Stimulated activated naive B cell treated with anti-CD40 and anti-IgM and Interleukin-4, amounts not matched to agents 10 μg/mL and 1 μg/mL and 100 μg/mL, for 72 hours (primary cell): ENCODE results near the gene CD68.

Source experiments
- ATAC-seq, 2 donors: fragments of 150-1000 bp; cut with Tn5 transposase; replicated peaks; 2 replicates each; pipeline ENCODE4 v1.10.0; 2021; ENCODE audit warnings: moderate library complexity in 1 of 2
- DNase-seq: peaks from one replicate; pipeline ENCODE4 v3.0.0; 2021
- H3K27ac Mint-ChIP-seq: one replicate; pipeline ENCODE4 v1.8.0; 2022; ENCODE audit warnings: mild to moderate bottlenecking, mixed read lengths
- H3K27me3 Mint-ChIP-seq, 2 donors: one replicate each; pipeline ENCODE4 v1.8.0; 2022; ENCODE audit warnings: mixed read lengths in 2 of 2
- H3K36me3 Mint-ChIP-seq, 2 donors: one replicate each; pipeline ENCODE4 v1.8.0; 2022; ENCODE audit warnings: mixed read lengths in 2 of 2, mild to moderate bottlenecking in 1 of 2
- H3K4me1 Mint-ChIP-seq, 2 donors: one replicate each; pipeline ENCODE4 v1.8.0; 2022; ENCODE audit warnings: mixed read lengths in 2 of 2, mild to moderate bottlenecking in 1 of 2
- H3K4me3 Mint-ChIP-seq, 2 donors: one replicate each; pipeline ENCODE4 v1.8.0; 2022; ENCODE audit warnings: mild to moderate bottlenecking in 2 of 2, mixed read lengths in 2 of 2, moderate library complexity in 1 of 2
- H3K9me3 Mint-ChIP-seq, 2 donors: one replicate each; pipeline ENCODE4 v1.8.0; 2022; ENCODE audit warnings: mixed read lengths in 2 of 2, mild to moderate bottlenecking in 1 of 2

CD68 gene

GRCh38 chr17:7569571-7569970, 9.9 kb upstream of the CD68 start:
- Mint-ChIP-seq H3K9me3 (peaks cover 1 to 3% of the 10 kb centered on the region in 2 donors), H3K4me3 (no peak overlapping the region), H3K27ac (no peak overlapping the region), H3K36me3 (peaks cover 69 to 81% of the 10 kb centered on the region in 2 donors), H3K4me1 (peaks cover 15 to 51% of the 10 kb centered on the region in 2 donors), H3K27me3 (peaks cover 5 to 7% of the 10 kb centered on the region in 2 donors)
- ATAC-seq (no peak), DNase-seq (no peak)

GRCh38 chr17:7570351-7570750, 9.1 kb upstream of the CD68 start:
- ATAC-seq, result no peak
- H3K27me3 Mint-ChIP-seq, result peaks cover 5 to 7% of the 10 kb centered on the region in 2 donors
- DNase-seq, result no peak
- H3K36me3 Mint-ChIP-seq, result peaks cover 70 to 84% of the 10 kb centered on the region in 2 donors
- peak overlapping the region; percentile 32 for H3K27ac Mint-ChIP-seq
- H3K4me3 Mint-ChIP-seq, result peak overlapping the region in 1 of 2 donors; percentile 70
- H3K9me3 Mint-ChIP-seq, result peaks cover 1 to 3% of the 10 kb centered on the region in 2 donors
- peaks cover 16 to 57% of the 10 kb centered on the region in 2 donors for H3K4me1 Mint-ChIP-seq

- H3K4me3 Mint-ChIP-seq, result peak overlapping the region; percentile 98 to 99
- H3K4me1 Mint-ChIP-seq, result peaks cover 24 to 75% of the 10 kb centered on the region in 2 donors
- DNase-seq (no peak), ATAC-seq (no peak)
- peaks cover 73 to 90% of the 10 kb centered on the region in 2 donors for H3K36me3 Mint-ChIP-seq
- peaks cover 1 to 3% of the 10 kb centered on the region in 2 donors for H3K9me3 Mint-ChIP-seq
- peaks cover 5 to 7% of the 10 kb centered on the region in 2 donors for H3K27me3 Mint-ChIP-seq
- peak overlapping the region; percentile 100 for H3K27ac Mint-ChIP-seq
Measured at GRCh38 chr17:7572338-7572587, 7.2 kb upstream of the CD68 start.

GRCh38 chr17:7572588-7573323, 6.7 kb upstream of the CD68 start:
- Mint-ChIP-seq H3K4me1 (peaks cover 28 to 75% of the 10 kb centered on the region in 2 donors), H3K27me3 (peaks cover 5 to 7% of the 10 kb centered on the region in 2 donors), H3K36me3 (peaks cover 73 to 89% of the 10 kb centered on the region in 2 donors), H3K9me3 (peaks cover 1 to 3% of the 10 kb centered on the region in 2 donors), H3K4me3 (peak overlapping the region; percentile 98 to 99), H3K27ac (peak overlapping the region; percentile 100)
- DNase-seq (peak; percentile 100), ATAC-seq (peak; percentile 89 to 93)

GRCh38 chr17:7573324-7574080, 5.9 kb upstream of the CD68 start:
- Mint-ChIP-seq H3K4me3 (peak overlapping the region; percentile 98 to 99), H3K27me3 (peaks cover 5 to 7% of the 10 kb centered on the region in 2 donors), H3K9me3 (peaks cover 1 to 3% of the 10 kb centered on the region in 2 donors), H3K27ac (peak overlapping the region; percentile 100), H3K4me1 (peaks cover 31 to 81% of the 10 kb centered on the region in 2 donors), H3K36me3 (peaks cover 77 to 96% of the 10 kb centered on the region in 2 donors)
- DNase-seq (peak; percentile 77), ATAC-seq (peak; percentile 40 to 50)

GRCh38 chr17:7574176-7574953, 5.1 kb upstream of the CD68 start:
- Mint-ChIP-seq H3K27ac (peak overlapping the region; percentile 100), H3K9me3 (peaks cover 1 to 3% of the 10 kb centered on the region in 2 donors), H3K4me3 (peak overlapping the region; percentile 98 to 99), H3K4me1 (peaks cover 38 to 89% of the 10 kb centered on the region in 2 donors), H3K27me3 (peaks cover 5 to 7% of the 10 kb centered on the region in 2 donors), H3K36me3 (peaks cover 79 to 96% of the 10 kb centered on the region in 2 donors)
- DNase-seq, result no peak
- no peak for ATAC-seq

- H3K9me3 Mint-ChIP-seq, result peaks cover 1 to 3% of the 10 kb centered on the region in 2 donors
- peak overlapping the region; percentile 100 for H3K27ac Mint-ChIP-seq
- H3K36me3 Mint-ChIP-seq, result peaks cover 79 to 96% of the 10 kb centered on the region in 2 donors
- peaks cover 5 to 7% of the 10 kb centered on the region in 2 donors for H3K27me3 Mint-ChIP-seq
- peaks cover 48 to 90% of the 10 kb centered on the region in 2 donors for H3K4me1 Mint-ChIP-seq
- ATAC-seq, result no peak
- DNase-seq, result no peak
- peak overlapping the region; percentile 98 to 99 for H3K4me3 Mint-ChIP-seq
Measured at GRCh38 chr17:7575481-7575883, 4.0 kb upstream of the CD68 start.

GRCh38 chr17:7575959-7576358, 3.5 kb upstream of the CD68 start:
- no peak for ATAC-seq
- peak overlapping the region; percentile 100 for H3K27ac Mint-ChIP-seq
- H3K4me1 Mint-ChIP-seq, result peaks cover 50 to 90% of the 10 kb centered on the region in 2 donors

GRCh38 chr17:7576432-7576937, 3.0 kb upstream of the CD68 start:
- Mint-ChIP-seq H3K4me3 (peak overlapping the region; percentile 8 to 53), H3K27ac (peak overlapping the region; percentile 100), H3K36me3 (peaks cover 78 to 96% of the 10 kb centered on the region in 2 donors), H3K9me3 (peaks cover 1 to 3% of the 10 kb centered on the region in 2 donors), H3K4me1 (peaks cover 52 to 90% of the 10 kb centered on the region in 2 donors), H3K27me3 (peaks cover 5 to 7% of the 10 kb centered on the region in 2 donors)
- ATAC-seq, result no peak
- no peak for DNase-seq

More at GRCh38 chr17:7575959-7576358, 3.5 kb upstream of the CD68 start:
- Mint-ChIP-seq H3K36me3 (peaks cover 79 to 96% of the 10 kb centered on the region in 2 donors), H3K9me3 (peaks cover 1 to 3% of the 10 kb centered on the region in 2 donors), H3K27me3 (peaks cover 5 to 7% of the 10 kb centered on the region in 2 donors), H3K4me3 (peak overlapping the region; percentile 16 to 99)
- DNase-seq, result no peak

GRCh38 chr17:7577327-7578199, 1.9 kb upstream of the CD68 start:
- DNase-seq, result no peak
- peak overlapping the region in 1 of 2 donors; percentile 44 for H3K4me3 Mint-ChIP-seq

GRCh38 chr17:7579834-7580603, 581 bp downstream of the CD68 start:
- peaks cover 72 to 88% of the 10 kb centered on the region in 2 donors for H3K36me3 Mint-ChIP-seq
- H3K4me1 Mint-ChIP-seq, result peaks cover 59 to 91% of the 10 kb centered on the region in 2 donors
- no peaks in the 10 kb centered on the region for H3K9me3 Mint-ChIP-seq
- no peak for DNase-seq
- peak overlapping the region; percentile 77 to 79 for H3K4me3 Mint-ChIP-seq
- peak overlapping the region; percentile 100 for H3K27ac Mint-ChIP-seq
- ATAC-seq, result peak; percentile 3 to 6
- H3K27me3 Mint-ChIP-seq, result no peaks in the 10 kb centered on the region

More at GRCh38 chr17:7577327-7578199, 1.9 kb upstream of the CD68 start:
- Mint-ChIP-seq H3K4me1 (peaks cover 58 to 92% of the 10 kb centered on the region in 2 donors), H3K36me3 (peaks cover 78 to 95% of the 10 kb centered on the region in 2 donors), H3K9me3 (peaks cover 1 to 3% of the 10 kb centered on the region in 2 donors), H3K27ac (peak overlapping the region; percentile 100), H3K27me3 (peaks cover 4 to 6% of the 10 kb centered on the region in 2 donors)
- no peak for ATAC-seq
